IPS-15b (cell line): Measurements from ENCODE around the gene DCC.

ENCODE experiments used
- H3K27me3 ChIP-seq: one replicate; pipeline ENCODE4 v1.6.1; 2013; ENCODE audit warnings: low read length; ENCODE audit not compliant: control insufficient read depth, insufficient read depth
- H3K36me3 ChIP-seq: one replicate; pipeline ENCODE4 v1.6.1; 2013; ENCODE audit warnings: low read length; ENCODE audit not compliant: control insufficient read depth, insufficient read depth
- H3K4me1 ChIP-seq: one replicate; pipeline ENCODE4 v1.6.1; 2013; ENCODE audit warnings: mild to moderate bottlenecking, low read length; ENCODE audit not compliant: control insufficient read depth, insufficient read depth
- H3K4me3 ChIP-seq: one replicate; pipeline ENCODE4 v1.5.1; 2013; ENCODE audit warnings: low read depth, low read length
- H3K9ac ChIP-seq: one replicate; pipeline ENCODE4 v1.6.1; 2013; ENCODE audit warnings: low read depth, mild to moderate bottlenecking, low read length
- H3K9me3 ChIP-seq: one replicate; pipeline ENCODE4 v1.6.1; 2013; ENCODE audit warnings: mild to moderate bottlenecking, low read length; ENCODE audit not compliant: control insufficient read depth, insufficient read depth

The DCC gene

GRCh38 chr18:52715991-52716390 is 376.0 kb downstream of the DCC start:
- Histone ChIP-seq H3K36me3 (no peaks in the 10 kb centered on the region), H3K27me3 (no peaks in the 10 kb centered on the region), H3K9me3 (no peaks in the 10 kb centered on the region), H3K4me3 (no peak overlapping the region), H3K9ac (no peak overlapping the region), H3K4me1 (no peaks in the 10 kb centered on the region)

- Histone ChIP-seq H3K27me3 (no peaks in the 10 kb centered on the region), H3K4me1 (no peaks in the 10 kb centered on the region), H3K9ac (no peak overlapping the region), H3K9me3 (no peaks in the 10 kb centered on the region), H3K4me3 (no peak overlapping the region), H3K36me3 (no peaks in the 10 kb centered on the region)
These were observed 377.0 kb downstream of the DCC start for GRCh38 chr18:52716973-52717372.

GRCh38 chr18:52722904-52723303 is 382.9 kb downstream of the DCC start:
- Histone ChIP-seq H3K9ac (no peak overlapping the region), H3K27me3 (no peaks in the 10 kb centered on the region), H3K9me3 (no peaks in the 10 kb centered on the region), H3K36me3 (no peaks in the 10 kb centered on the region), H3K4me1 (peaks cover 2% of the 10 kb centered on the region), H3K4me3 (no peak overlapping the region)

- Histone ChIP-seq H3K27me3 (no peaks in the 10 kb centered on the region), H3K36me3 (no peaks in the 10 kb centered on the region), H3K9ac (no peak overlapping the region), H3K4me1 (peaks cover 2% of the 10 kb centered on the region), H3K9me3 (no peaks in the 10 kb centered on the region), H3K4me3 (no peak overlapping the region)
These were observed 383.6 kb downstream of the DCC start for GRCh38 chr18:52723550-52723970.

- Histone ChIP-seq H3K9ac (no peak overlapping the region), H3K36me3 (no peaks in the 10 kb centered on the region), H3K27me3 (no peaks in the 10 kb centered on the region)
These were observed 391.1 kb downstream of the DCC start for GRCh38 chr18:52730972-52731619.

GRCh38 chr18:52738946-52739345 is 398.9 kb downstream of the DCC start:
- H3K9ac ChIP-seq = no peak overlapping the region
- H3K4me1 ChIP-seq = peaks cover 2% of the 10 kb centered on the region
- no peaks in the 10 kb centered on the region for H3K36me3 ChIP-seq
- no peaks in the 10 kb centered on the region for H3K9me3 ChIP-seq
- H3K27me3 ChIP-seq = no peaks in the 10 kb centered on the region
- H3K4me3 ChIP-seq = no peak overlapping the region

More at GRCh38 chr18:52730972-52731619, 391.1 kb downstream of the DCC start:
- H3K4me1 ChIP-seq = no peaks in the 10 kb centered on the region
- no peak overlapping the region for H3K4me3 ChIP-seq
- no peaks in the 10 kb centered on the region for H3K9me3 ChIP-seq

GRCh38 chr18:52746986-52747385 is 407.0 kb downstream of the DCC start:
- H3K4me3 ChIP-seq = no peak overlapping the region
- no peaks in the 10 kb centered on the region for H3K9me3 ChIP-seq
- H3K36me3 ChIP-seq = no peaks in the 10 kb centered on the region
- H3K9ac ChIP-seq = no peak overlapping the region
- peaks cover 3% of the 10 kb centered on the region for H3K4me1 ChIP-seq
- no peaks in the 10 kb centered on the region for H3K27me3 ChIP-seq

GRCh38 chr18:52747869-52748268 is 407.9 kb downstream of the DCC start:
- H3K36me3 ChIP-seq = no peaks in the 10 kb centered on the region
- peaks cover 3% of the 10 kb centered on the region for H3K4me1 ChIP-seq
- no peak overlapping the region for H3K4me3 ChIP-seq
- no peaks in the 10 kb centered on the region for H3K9me3 ChIP-seq
- H3K9ac ChIP-seq = no peak overlapping the region
- H3K27me3 ChIP-seq = no peaks in the 10 kb centered on the region

GRCh38 chr18:52748343-52748742 is 408.3 kb downstream of the DCC start:
- Histone ChIP-seq H3K9ac (no peak overlapping the region), H3K4me3 (no peak overlapping the region), H3K36me3 (no peaks in the 10 kb centered on the region), H3K4me1 (peaks cover 3% of the 10 kb centered on the region), H3K27me3 (no peaks in the 10 kb centered on the region), H3K9me3 (no peaks in the 10 kb centered on the region)

GRCh38 chr18:52749542-52749941 is 409.5 kb downstream of the DCC start:
- H3K9me3 ChIP-seq = no peaks in the 10 kb centered on the region
- H3K36me3 ChIP-seq = no peaks in the 10 kb centered on the region
- H3K27me3 ChIP-seq = no peaks in the 10 kb centered on the region
- H3K4me1 ChIP-seq = no peaks in the 10 kb centered on the region
- no peak overlapping the region for H3K9ac ChIP-seq
- no peak overlapping the region for H3K4me3 ChIP-seq

GRCh38 chr18:52750995-52751394 is 411.0 kb downstream of the DCC start:
- H3K27me3 ChIP-seq = no peaks in the 10 kb centered on the region
- no peaks in the 10 kb centered on the region for H3K36me3 ChIP-seq
- H3K9ac ChIP-seq = no peak overlapping the region
- no peaks in the 10 kb centered on the region for H3K9me3 ChIP-seq
- no peak overlapping the region for H3K4me3 ChIP-seq
- H3K4me1 ChIP-seq = no peaks in the 10 kb centered on the region

- Histone ChIP-seq H3K4me3 (no peak overlapping the region), H3K36me3 (no peaks in the 10 kb centered on the region), H3K9ac (no peak overlapping the region), H3K4me1 (no peaks in the 10 kb centered on the region), H3K9me3 (no peaks in the 10 kb centered on the region), H3K27me3 (no peaks in the 10 kb centered on the region)
These were observed 424.3 kb downstream of the DCC start for GRCh38 chr18:52764316-52764715.
